Sigmoid colon (tissue), 7 donors: ENCODE data around the gene FGF14. TPM values are rescaled to one million over a fixed set of nuclear protein-coding genes. Genes with fewer than 3 reads are reported as not detected.

ENCODE experiments used
- DNase-seq: peaks from one replicate; pipeline ENCODE4 v3.0.0-alpha.2; 2019
- H3K27ac ChIP-seq, 4 donors: fragments of 200-600 bp; sonication (generic); one replicate each; pipeline ENCODE4 v1.5.1; 2016 to 2019; ENCODE audit warnings: mild to moderate bottlenecking in 1 of 4
- H3K27me3 ChIP-seq, 3 donors: fragments of 200-600 bp; sonication (generic); one replicate each; pipeline ENCODE4 v1.5.1; 2019; ENCODE audit warnings: mild to moderate bottlenecking in 1 of 3
- H3K36me3 ChIP-seq, 4 donors: fragments of 200-600 bp; sonication (generic); one replicate each; pipeline ENCODE4 v1.5.1; 2016 to 2019
- H3K4me1 ChIP-seq, 4 donors: fragments of 200-600 bp; sonication (generic); one replicate each; pipeline ENCODE4 v1.5.1; 2017 to 2019
- H3K4me3 ChIP-seq, 4 donors: fragments of 200-600 bp; sonication (generic); one replicate each; pipeline ENCODE4 v1.5.1; 2017 to 2019; ENCODE audit warnings: mild to moderate bottlenecking in 2 of 4, moderate library complexity in 1 of 4
- H3K9me3 ChIP-seq, 4 donors: fragments of 200-600 bp in 3 of 4; sonication (generic) in 3 of 4; one replicate each; pipeline versions ENCODE4 v1.5.1 to v1.6.1; 2013 to 2019
- CTCF ChIP-seq, 4 experiments: fragments of 450-650 bp in 3 of 4; fragments of 200-600 bp in 1 of 4; IDR thresholded peaks; one replicate each; pipeline ENCODE4 v1.5.1; 2016 to 2019; ENCODE audit warnings: antibody characterized with exemption in 4 of 4, mild to moderate bottlenecking in 3 of 4, moderate library complexity in 2 of 4
- EP300 ChIP-seq, 4 donors: sonication (generic); formaldehyde crosslinking; IDR thresholded peaks; one replicate each; pipeline ENCODE4 v1.6.1; 2017; ENCODE audit warnings: antibody characterized with exemption in 4 of 4
- POLR2A ChIP-seq, 2 donors: fragments of 450-650 bp; IDR thresholded peaks; one replicate each; pipeline ENCODE4 v1.6.1; 2016; ENCODE audit warnings: antibody characterized with exemption in 2 of 2, mild to moderate bottlenecking in 2 of 2, moderate library complexity in 2 of 2
- POLR2AphosphoS5 ChIP-seq, 4 donors: sonication (generic); formaldehyde crosslinking; IDR thresholded peaks; one replicate each; pipeline ENCODE4 v1.6.1; 2017; ENCODE audit warnings: antibody characterized with exemption in 4 of 4
- whole genome bisulfite sequencing, 2 donors: extraction: QIAGEN DNeasy Blood & Tissue Kit; methylation state at CpG; one replicate each; pipeline ENCODE4 v1.1.7; 2013; 5-methylcytosine and 5-hydroxymethylcytosine counted together
- intact Hi-C: fragments of 100-400 bp; cut with DNase I; formaldehyde crosslinking; loops from one replicate; pipeline ENCODE4 v1.15.1; 2023
- polyA plus RNA-seq, 3 donors: library from polyadenylated mRNA; stranded (reverse); fragments of 200-250 nt; gene quantifications; one replicate each; pipeline ENCODE4 v1.2.3, GENCODE V29; 2013
- total RNA-seq, 4 donors: library from RNA; depleted of rRNA; stranded (reverse); fragments of >200 nt; gene quantifications; one replicate each; pipeline ENCODE4 v1.1.0, GENCODE V29; 2016
- donor health status: healthy with polysubstance abuse.
- donor health status: Bipolar disorder and iron deficiency.
- donor health status: healthy.

Gene FGF14
- total and polyA plus RNA-seq, 7 donors = under 0.01 to 1.6 (median 1.1) TPM

- Histone ChIP-seq H3K27ac (no peak overlapping the region), H3K9me3 (no peaks in the 10 kb centered on the region), H3K4me1 (no peaks in the 10 kb centered on the region), H3K27me3 (no peaks in the 10 kb centered on the region), H3K4me3 (no peak overlapping the region), H3K36me3 (no peaks in the 10 kb centered on the region)
- intact Hi-C loops = no loop called here
- TF ChIP-seq POLR2A (IDR thresholded peaks at IDR 0.05) (no peak), POLR2AphosphoS5 (IDR thresholded peaks at IDR 0.05) (no peak), CTCF (IDR thresholded peaks at IDR 0.05) (no peak), EP300 (IDR thresholded peaks at IDR 0.05) (no peak)
- no peak for DNase-seq
- WGBS, 2 donors = 81 to 84% methylated on average over 6 of the region's 6 CpGs
Measured at GRCh38 chr13:101876951-101877350, 524.9 kb downstream of the FGF14 start.

- Histone ChIP-seq H3K4me1 (no peaks in the 10 kb centered on the region), H3K27ac (no peak overlapping the region), H3K9me3 (no peaks in the 10 kb centered on the region), H3K36me3 (no peaks in the 10 kb centered on the region), H3K4me3 (no peak overlapping the region), H3K27me3 (no peaks in the 10 kb centered on the region)
- WGBS, 2 donors = 69 to 83% methylated on average over 7 of the region's 7 CpGs
- no peak for DNase-seq
- TF ChIP-seq CTCF (IDR thresholded peaks at IDR 0.05) = no peak
- no peak for TF ChIP-seq POLR2AphosphoS5 (IDR thresholded peaks at IDR 0.05)
- no peak for TF ChIP-seq POLR2A (IDR thresholded peaks at IDR 0.05)
- no peak for TF ChIP-seq EP300 (IDR thresholded peaks at IDR 0.05)
- intact Hi-C loops = no loop called here
Measured at GRCh38 chr13:101875717-101876393, 526.0 kb downstream of the FGF14 start.

- no peaks in the 10 kb centered on the region for H3K9me3 ChIP-seq
- no peak overlapping the region for H3K27ac ChIP-seq
- no peak for TF ChIP-seq POLR2A (IDR thresholded peaks at IDR 0.05)
- TF ChIP-seq EP300 (IDR thresholded peaks at IDR 0.05) = no peak
- no peak for TF ChIP-seq POLR2AphosphoS5 (IDR thresholded peaks at IDR 0.05)
- TF ChIP-seq CTCF (IDR thresholded peaks at IDR 0.05) = no peak
- no peaks in the 10 kb centered on the region for H3K36me3 ChIP-seq
- intact Hi-C loops = no loop called here
- H3K4me1 ChIP-seq = no peaks in the 10 kb centered on the region
- WGBS, 2 donors = 65 to 76% methylated on average over 3 of the region's 3 CpGs
- no peaks in the 10 kb centered on the region for H3K27me3 ChIP-seq
- no peak overlapping the region for H3K4me3 ChIP-seq
- DNase-seq = no peak
Measured at GRCh38 chr13:101875091-101875490, 526.8 kb downstream of the FGF14 start.

- no peak overlapping the region for H3K4me3 ChIP-seq
- H3K9me3 ChIP-seq = no peaks in the 10 kb centered on the region
- no peaks in the 10 kb centered on the region for H3K27me3 ChIP-seq
- H3K27ac ChIP-seq = no peak overlapping the region
- no peak for TF ChIP-seq POLR2A (IDR thresholded peaks at IDR 0.05)
- no peak for TF ChIP-seq CTCF (IDR thresholded peaks at IDR 0.05)
- no peak for TF ChIP-seq EP300 (IDR thresholded peaks at IDR 0.05)
- no peak for TF ChIP-seq POLR2AphosphoS5 (IDR thresholded peaks at IDR 0.05)
- intact Hi-C loops = no loop called here
- no peaks in the 10 kb centered on the region for H3K36me3 ChIP-seq
- no peak for DNase-seq
- no peaks in the 10 kb centered on the region for H3K4me1 ChIP-seq
Measured at GRCh38 chr13:101869553-101869952, 532.3 kb downstream of the FGF14 start.
